HG02938 (cell line): ENCODE data around the gene MAP4K5.

Experiments used
- ATAC-seq: cut with Tn5 transposase; IDR thresholded peaks from one replicate; pipeline ENCODE4 v1.9.1; 2021; ENCODE audit warnings: mild to moderate bottlenecking, moderate library complexity; ENCODE audit not compliant: unreplicated experiment

The MAP4K5 gene

GRCh38 chr14:50479041-50479440 lies 53.3 kb downstream of the MAP4K5 start:
- no peak for ATAC-seq

- ATAC-seq: no peak
Measured at GRCh38 chr14:50477760-50478159, 54.6 kb downstream of the MAP4K5 start.

- ATAC-seq: no peak
Measured at GRCh38 chr14:50476134-50476533, 56.2 kb downstream of the MAP4K5 start.

- no peak for ATAC-seq
Measured at GRCh38 chr14:50475460-50475859, 56.9 kb downstream of the MAP4K5 start.

GRCh38 chr14:50471838-50472465 lies 60.4 kb downstream of the MAP4K5 start:
- no peak for ATAC-seq

GRCh38 chr14:50469982-50470381 lies 62.4 kb downstream of the MAP4K5 start:
- no peak for ATAC-seq

- no peak for ATAC-seq
Measured at GRCh38 chr14:50462111-50462510, 70.3 kb downstream of the MAP4K5 start.

GRCh38 chr14:50453869-50454268 lies 78.5 kb downstream of the MAP4K5 start:
- ATAC-seq: no peak

- ATAC-seq: no peak
Measured at GRCh38 chr14:50452979-50453705, 79.2 kb downstream of the MAP4K5 start.

GRCh38 chr14:50452296-50452695 lies 80.1 kb downstream of the MAP4K5 start:
- no peak for ATAC-seq

- no peak for ATAC-seq
Measured at GRCh38 chr14:50451854-50452253, 80.5 kb downstream of the MAP4K5 start.

GRCh38 chr14:50447461-50447860 lies 84.9 kb downstream of the MAP4K5 start:
- ATAC-seq: no peak

GRCh38 chr14:50434528-50434927 lies 97.8 kb downstream of the MAP4K5 start:
- ATAC-seq: no peak

- ATAC-seq: no peak
Measured at GRCh38 chr14:50432131-50432530, 100.2 kb downstream of the MAP4K5 start.

GRCh38 chr14:50425816-50426215 lies 106.6 kb downstream of the MAP4K5 start:
- no peak for ATAC-seq

- ATAC-seq: no peak
Measured at GRCh38 chr14:50425105-50425504, 107.3 kb downstream of the MAP4K5 start.

GRCh38 chr14:50423529-50423928 lies 108.8 kb downstream of the MAP4K5 start:
- ATAC-seq: no peak

GRCh38 chr14:50421499-50421898 lies 110.9 kb downstream of the MAP4K5 start:
- no peak for ATAC-seq

- ATAC-seq: no peak
Measured at GRCh38 chr14:50417853-50418252, 114.5 kb downstream of the MAP4K5 start.

GRCh38 chr14:50410921-50411320 lies 121.4 kb downstream of the MAP4K5 start:
- ATAC-seq: no peak

GRCh38 chr14:50410071-50410470 lies 122.3 kb downstream of the MAP4K5 start:
- no peak for ATAC-seq

- no peak for ATAC-seq
Measured at GRCh38 chr14:50407111-50407812, 125.1 kb downstream of the MAP4K5 start.
